NCI-H146 (cell line): Measurements from ENCODE around the gene PLA2G4B.

Experiments
- DNase-seq: peaks from one replicate; lab custom pipeline; 2025; lab: John Stamatoyannopoulos, UW

PLA2G4B gene

DNA sequence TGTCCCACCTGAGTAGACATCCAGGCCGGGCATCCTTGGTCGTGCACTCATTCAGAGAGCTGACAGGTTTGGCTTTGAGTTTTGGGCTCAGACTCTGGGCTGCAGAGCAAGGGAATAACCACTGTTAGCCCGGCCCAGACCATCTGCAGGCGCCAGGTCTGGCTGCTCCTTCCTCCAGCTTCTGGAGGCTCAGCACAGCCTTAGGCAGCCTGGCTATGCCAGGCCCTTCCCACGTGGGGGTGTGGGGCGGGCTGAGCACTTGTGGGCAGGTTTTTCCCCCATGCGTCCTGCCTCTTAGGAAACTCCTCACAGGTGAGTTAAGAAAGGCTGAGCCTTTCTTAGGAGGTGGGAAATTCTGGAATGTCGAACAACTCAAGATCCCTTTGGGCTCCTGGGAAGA is 11.2 kb downstream of the PLA2G4B start:
- DNase-seq = no peak

DNA sequence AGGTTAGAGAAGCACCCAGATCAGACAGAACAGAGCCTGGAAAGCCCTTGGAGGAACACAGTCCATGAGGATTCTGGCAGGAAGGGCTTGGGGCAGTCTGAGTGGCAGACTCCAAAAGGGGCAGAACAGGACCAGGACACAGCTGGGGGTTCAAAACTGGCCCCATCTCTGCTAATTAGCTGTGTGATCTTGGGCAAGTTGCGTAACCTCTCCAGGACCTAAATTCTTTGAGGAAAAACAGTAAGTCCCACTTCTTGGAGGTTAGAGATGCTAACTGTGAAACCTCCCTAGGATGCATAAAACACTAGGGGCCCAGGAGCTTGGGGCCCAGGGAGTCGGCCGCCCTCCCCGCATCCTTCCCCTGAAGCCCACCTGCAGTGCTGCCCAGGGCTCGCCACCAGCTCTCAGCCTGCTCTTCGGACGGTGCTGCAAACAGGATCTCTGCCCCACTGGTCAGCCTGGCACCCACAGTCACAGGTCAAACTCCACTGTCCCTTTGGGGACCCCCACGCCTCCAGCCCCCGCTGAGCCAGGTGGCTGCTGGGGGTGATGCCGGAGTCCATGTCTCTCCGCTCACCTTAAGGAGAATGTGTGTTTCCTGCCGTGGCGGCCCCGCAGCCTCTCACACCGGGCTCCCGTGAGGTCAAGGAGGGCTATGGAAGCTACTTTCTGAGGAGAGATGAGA is 12.0 kb downstream of the PLA2G4B start:
- no peak for DNase-seq

DNA sequence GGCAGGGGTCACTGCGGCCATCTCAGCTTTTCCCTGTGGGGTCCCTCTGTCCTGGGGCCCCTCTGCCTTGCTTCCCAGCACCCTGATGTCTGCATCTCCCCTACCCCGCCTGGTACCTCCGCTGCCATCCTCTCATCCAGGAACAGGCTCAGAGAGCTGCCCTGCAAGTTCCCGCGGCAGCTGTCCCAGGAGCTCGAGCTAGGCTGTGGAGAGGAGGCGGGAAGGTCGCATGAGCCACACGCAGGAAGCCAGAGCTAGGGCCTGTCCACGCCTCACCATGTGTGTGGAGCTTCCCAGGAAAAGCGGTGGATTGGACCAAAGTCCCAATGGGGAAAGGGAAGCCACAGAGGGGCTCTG is 12.5 kb downstream of the PLA2G4B start:
- no peak for DNase-seq

- no peak for DNase-seq
These were observed 13.2 kb downstream of the PLA2G4B start for GRCh38 chr15:41851755-41852370.

DNA sequence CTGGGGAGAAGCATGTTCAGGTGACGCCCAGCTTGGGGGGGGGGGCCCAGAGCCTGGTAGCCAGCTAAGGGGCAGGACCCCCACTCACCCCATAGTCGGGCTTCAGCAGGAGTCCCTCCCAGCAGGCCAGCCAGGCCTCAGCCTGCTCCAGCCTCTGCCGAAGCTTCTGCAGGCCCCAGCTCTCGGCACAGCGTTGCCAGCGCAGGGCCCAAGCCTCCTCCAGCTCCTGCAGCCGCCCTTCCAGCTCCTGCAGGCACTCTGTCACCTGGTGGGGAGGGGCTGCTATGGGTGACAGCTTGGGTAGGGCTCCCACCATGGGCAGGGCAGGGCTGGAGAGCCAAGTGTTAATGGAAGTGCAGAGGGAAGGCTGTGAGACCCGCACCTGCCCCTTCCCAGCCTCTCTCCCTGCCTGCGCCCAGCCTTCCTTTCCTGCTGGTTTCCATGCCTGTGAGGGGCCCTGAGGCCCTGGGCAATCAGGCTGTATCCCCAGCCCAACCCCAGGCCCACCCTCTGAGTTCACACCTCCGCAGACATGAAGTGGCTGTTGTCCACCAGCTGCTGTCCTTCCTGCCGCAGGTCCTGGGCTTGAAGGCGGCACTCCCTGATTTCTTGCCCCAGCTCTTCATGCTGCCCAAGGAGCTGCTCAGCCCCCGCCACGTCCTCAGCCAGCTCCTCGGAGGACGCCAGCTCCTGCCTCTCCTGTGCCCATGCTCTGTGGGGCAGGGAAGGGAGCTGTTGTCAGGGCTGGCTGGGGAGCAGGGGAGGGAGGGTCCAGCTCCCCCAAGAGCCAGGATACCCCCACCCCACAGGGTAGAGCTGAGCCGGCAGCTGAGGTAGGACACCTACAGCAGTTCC is 14.3 kb downstream of the PLA2G4B start:
- DNase-seq = no peak

- DNase-seq = no peak
These were observed 15.2 kb downstream of the PLA2G4B start for GRCh38 chr15:41853831-41854230.

DNA sequence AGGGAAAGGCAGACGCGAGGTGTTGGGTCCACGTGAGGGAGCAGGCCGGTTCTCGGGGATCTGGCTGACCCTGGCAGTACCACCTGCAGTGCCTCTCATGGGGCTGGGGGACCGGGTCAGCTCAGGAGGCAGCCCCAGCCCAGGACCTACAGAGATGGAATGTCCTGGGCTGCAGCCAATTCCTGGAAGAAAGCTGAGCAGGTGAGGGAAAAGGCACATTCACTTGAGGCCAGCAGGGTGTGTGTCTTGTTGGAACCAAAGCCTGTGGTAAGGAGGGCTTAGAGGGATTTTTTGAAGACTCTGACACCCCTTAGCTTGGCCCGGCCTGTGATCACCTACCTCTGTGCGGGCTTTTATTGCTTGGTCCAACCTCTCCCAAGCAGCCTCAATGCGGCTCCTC is 15.8 kb downstream of the PLA2G4B start:
- no peak for DNase-seq

DNA sequence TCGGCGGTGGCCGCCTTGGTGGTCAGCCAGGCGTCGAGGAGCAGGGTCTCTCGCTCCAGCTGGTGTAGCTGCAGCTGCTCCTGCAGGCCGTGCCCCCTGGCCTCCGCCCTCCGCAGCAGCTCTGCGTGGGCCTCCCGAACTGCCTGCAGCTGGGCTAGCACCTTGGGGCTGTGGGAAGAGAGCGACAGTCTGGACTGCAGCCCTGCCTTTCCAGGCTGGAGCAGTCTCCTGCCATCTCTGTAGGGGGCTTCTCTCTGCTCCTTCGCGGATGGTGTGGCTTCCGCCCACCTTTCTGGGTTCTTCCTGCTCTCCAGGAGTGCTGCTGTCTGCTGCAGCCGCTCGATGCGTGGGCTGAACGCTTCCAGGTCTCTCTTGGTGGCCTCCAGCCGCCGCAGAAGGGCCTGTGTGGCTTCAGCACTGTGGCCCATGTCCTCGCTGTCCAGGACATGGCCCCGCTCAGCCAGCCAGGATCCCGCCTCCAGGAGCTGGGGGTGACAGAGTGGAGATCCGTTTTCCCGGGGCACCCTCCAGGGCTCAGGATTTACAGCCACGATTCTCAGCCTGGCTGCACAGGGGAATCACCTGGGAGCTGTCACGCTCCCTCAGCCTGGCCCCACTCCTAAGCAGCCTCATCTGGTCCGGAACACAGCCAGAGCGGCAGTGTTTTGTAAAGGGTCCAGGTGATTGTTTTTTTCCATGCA is 16.8 kb downstream of the PLA2G4B start:
- no peak for DNase-seq

GRCh38 chr15:41856262-41856661 is 17.6 kb downstream of the PLA2G4B start:
- DNase-seq = no peak

DNA sequence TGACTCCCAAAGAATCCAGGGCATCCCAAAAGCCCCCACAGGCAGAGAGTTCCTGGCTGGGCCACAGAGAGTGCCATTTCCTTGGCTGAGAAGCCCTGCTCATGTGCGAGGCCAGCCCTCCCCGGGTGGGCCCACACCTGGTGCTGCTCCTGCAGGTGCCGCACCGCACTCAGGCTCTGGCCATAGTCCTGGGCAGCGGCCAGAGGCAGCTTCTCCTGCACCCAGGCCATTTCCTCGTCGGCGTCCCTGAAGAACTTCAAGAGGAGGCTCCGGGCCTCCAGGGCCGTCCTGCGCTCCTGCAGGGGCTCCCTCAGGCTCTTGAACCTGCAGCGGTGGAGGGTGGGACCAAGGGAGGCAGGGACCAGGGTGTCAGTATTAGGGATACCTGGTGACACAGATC is 18.1 kb downstream of the PLA2G4B start:
- no peak for DNase-seq

DNA sequence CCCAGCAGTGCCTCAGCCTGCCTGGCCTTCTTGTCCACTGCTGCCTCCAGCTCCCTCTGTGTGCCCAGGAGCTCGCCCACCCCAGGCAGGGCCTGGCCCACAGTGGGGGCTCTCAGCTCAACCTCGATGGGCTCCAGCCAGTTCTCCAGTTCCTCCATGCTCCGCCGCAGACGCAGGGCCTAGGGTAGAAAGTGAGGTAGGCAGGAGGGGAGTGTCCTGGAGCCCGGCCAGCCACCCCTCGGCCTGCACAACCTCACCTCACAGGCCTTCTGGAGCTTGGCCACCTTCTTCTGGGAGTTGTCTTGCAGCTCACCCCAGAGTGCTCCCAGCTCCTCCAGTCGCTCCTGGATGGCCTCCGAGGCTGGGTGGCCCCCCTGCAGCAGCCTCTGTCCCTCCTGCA is 18.7 kb downstream of the PLA2G4B start:
- DNase-seq = no peak

DNA sequence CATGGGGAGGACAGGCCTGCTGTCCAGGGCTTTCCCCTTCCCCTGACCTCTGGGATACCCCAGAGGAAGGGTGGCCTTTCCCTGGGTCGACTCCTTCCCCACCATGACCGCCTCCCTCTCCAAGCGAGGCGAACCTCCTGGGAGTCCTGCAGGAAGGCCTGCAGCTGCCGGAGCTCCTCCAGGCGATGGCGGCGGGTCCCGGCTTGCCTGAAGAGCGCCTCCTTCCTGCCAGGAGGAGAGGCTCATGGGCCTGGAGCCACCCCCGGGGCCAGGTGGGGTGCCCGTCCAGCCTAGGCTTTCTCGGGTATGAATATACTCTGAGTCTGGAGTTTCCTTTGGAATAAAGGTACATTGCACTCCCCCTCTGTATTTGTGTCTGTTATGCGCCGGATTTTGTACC is 20.1 kb downstream of the PLA2G4B start:
- DNase-seq = no peak

GRCh38 chr15:41860049-41860828 is 21.6 kb downstream of the PLA2G4B start:
- DNase-seq = no peak

- DNase-seq = no peak
These were observed 23.2 kb downstream of the PLA2G4B start for GRCh38 chr15:41861736-41862356.

- DNase-seq = peak; percentile 17
These were observed 24.0 kb downstream of the PLA2G4B start for GRCh38 chr15:41862515-41863116.

DNA sequence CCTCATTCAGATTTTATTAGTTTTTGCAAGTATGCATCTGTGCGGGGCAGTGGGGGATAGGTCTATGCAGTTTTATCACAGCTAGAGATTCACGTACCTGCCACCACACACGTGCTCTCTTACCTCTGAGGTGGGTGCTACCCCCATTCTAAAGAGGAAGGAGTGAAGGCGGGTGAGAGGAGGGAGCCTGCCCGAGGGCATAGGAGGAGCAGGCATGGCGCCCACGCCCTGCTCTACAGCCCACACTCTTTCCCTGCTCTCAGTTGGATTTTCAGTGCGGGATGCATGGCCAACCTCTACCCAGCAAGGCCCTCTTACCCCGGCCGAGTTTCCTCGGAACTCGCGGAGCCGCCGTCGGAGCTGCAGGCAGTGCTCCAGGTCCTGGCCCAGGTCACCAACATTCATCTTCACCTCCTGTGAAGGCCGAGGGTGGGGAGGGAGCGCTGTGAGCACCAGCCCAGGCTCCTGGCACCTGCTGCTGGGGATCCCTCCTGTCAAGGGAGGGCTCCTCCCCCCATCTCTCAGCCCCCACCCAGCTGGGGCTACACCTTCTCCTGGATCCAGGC is 26.9 kb downstream of the PLA2G4B start:
- no peak for DNase-seq

DNA sequence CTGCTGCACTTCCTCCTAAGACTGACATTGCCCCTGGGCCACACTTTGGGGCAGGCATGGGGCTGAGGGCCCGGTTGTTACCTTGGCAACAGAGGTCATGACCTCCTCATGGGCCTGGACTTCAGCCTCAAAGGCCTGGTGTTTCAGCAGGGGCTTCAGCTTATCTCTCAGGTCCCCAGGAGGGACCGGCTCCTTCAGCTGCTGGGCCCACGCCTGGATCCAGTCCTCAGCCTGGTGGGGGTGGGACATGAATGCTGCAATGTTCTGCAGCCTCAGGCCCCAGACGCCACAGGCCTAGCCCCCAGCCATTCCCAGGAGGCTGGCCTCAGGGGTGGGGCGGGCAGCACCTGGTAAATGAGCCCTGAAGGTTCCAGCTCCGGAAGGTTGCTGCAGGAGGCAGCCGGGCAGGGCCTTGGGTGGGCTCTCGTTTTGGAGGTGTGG is 27.6 kb downstream of the PLA2G4B start:
- no peak for DNase-seq

- no peak for DNase-seq
These were observed 28.4 kb downstream of the PLA2G4B start for GRCh38 chr15:41866872-41867579.

- no peak for DNase-seq
These were observed 29.7 kb downstream of the PLA2G4B start for GRCh38 chr15:41868321-41868720.
